Ovary (tissue), 3 donors: ENCODE data around the gene SMCP.

Experiments used
- CTCF ChIP-seq, 3 donors: fragments of 450-650 bp in 2 of 3; fragments of 200-600 bp in 1 of 3; IDR thresholded peaks; one replicate each; pipeline versions ENCODE4 v1.5.1 to v1.8.0; 2016 to 2022; ENCODE audit warnings: antibody characterized with exemption in 3 of 3, mild to moderate bottlenecking in 1 of 3
- EP300 ChIP-seq: sonication (generic); formaldehyde crosslinking; IDR thresholded peaks from one replicate; pipeline ENCODE4 v1.6.1; 2017; ENCODE audit warnings: antibody characterized with exemption
- POLR2A ChIP-seq: fragments of 450-650 bp; IDR thresholded peaks from one replicate; pipeline ENCODE4 v1.6.1; 2017; ENCODE audit warnings: antibody characterized with exemption, mild to moderate bottlenecking, moderate library complexity
- donor health status: DM: no; HTN: no; CAD: no.

- TF ChIP-seq EP300, result no peak
- no peak for TF ChIP-seq POLR2A
- no peak for TF ChIP-seq CTCF (IDR thresholded peaks at IDR 0.05)
Observed at GRCh38 chr1:152899027-152899426, 20.9 kb downstream of the SMCP start.
